DND-41 (cell line): ENCODE results near the gene ERCC6L2.

Experiments
- ATAC-seq: fragments of 200-7000 bp; cut with Tn5 transposase; 3 replicates; pipeline ENCODE4 v1.9.1; 2021; ENCODE audit warnings: low read depth; ENCODE audit not compliant: insufficient read depth
- DNase-seq: peaks from one replicate; pipeline ENCODE4 v3.0.0-alpha.2; 2020
- H2AFZ ChIP-seq: 2 replicates; pipeline ENCODE4 v1.6.0; 2012; ENCODE audit warnings: low read depth, low read length
- H3K27ac ChIP-seq: 2 replicates; pipeline ENCODE4 v1.5.1; 2012; ENCODE audit warnings: low read length, inconsistent platforms
- H3K27me3 ChIP-seq: fragments of 200-600 bp; sonication (generic); 2 replicates; pipeline ENCODE4 v1.6.0; 2012; ENCODE audit warnings: low read length, mild to moderate bottlenecking, inconsistent platforms; ENCODE audit not compliant: insufficient read depth, poor library complexity
- H3K36me3 ChIP-seq: 2 replicates; pipeline ENCODE4 v1.5.1; 2012; ENCODE audit warnings: low read length, inconsistent platforms; ENCODE audit not compliant: insufficient read depth
- H3K4me1 ChIP-seq: 2 replicates; pipeline ENCODE4 v1.5.1; 2012; ENCODE audit warnings: mild to moderate bottlenecking, low read length; ENCODE audit not compliant: insufficient read depth
- H3K4me2 ChIP-seq: 2 replicates; pipeline ENCODE4 v1.6.0; 2012; ENCODE audit warnings: mild to moderate bottlenecking, moderate library complexity, low read length, inconsistent platforms; ENCODE audit not compliant: insufficient read depth
- H3K4me3 ChIP-seq, 2 experiments: fragments of 200-600 bp in 1 of 2; shearing (Covaris generic) in 1 of 2; 2 replicates each; pipeline ENCODE4 v1.5.1; 2012 to 2016; ENCODE audit warnings: inconsistent platforms in 2 of 2, low read length in 2 of 2, mild to moderate bottlenecking in 2 of 2, low read depth in 1 of 2, moderate library complexity in 1 of 2
- H3K79me2 ChIP-seq: 2 replicates; pipeline ENCODE4 v1.6.0; 2012; ENCODE audit warnings: low read length, inconsistent platforms; ENCODE audit not compliant: insufficient read depth
- H3K9ac ChIP-seq: 2 replicates; pipeline ENCODE4 v1.6.0; 2012; ENCODE audit warnings: low read depth, mild to moderate bottlenecking, inconsistent platforms, low read length, moderate library complexity
- H3K9me3 ChIP-seq: 2 replicates; pipeline ENCODE4 v1.5.1; 2012; ENCODE audit warnings: low read length, moderate library complexity, mild to moderate bottlenecking, inconsistent platforms; ENCODE audit not compliant: insufficient read depth, severe bottlenecking
- H4K20me1 ChIP-seq: 2 replicates; pipeline ENCODE4 v1.6.0; 2012; ENCODE audit warnings: low read length; ENCODE audit not compliant: insufficient read depth
- CTCF ChIP-seq: IDR thresholded peaks from 2 replicates; pipeline ENCODE4 v1.5.1; 2012; ENCODE audit warnings: borderline replicate concordance, low read length, moderate library complexity, mild to moderate bottlenecking; ENCODE audit not compliant: poor library complexity, severe bottlenecking; ENCODE audit errors: extremely low read depth
- EZH2 ChIP-seq: IDR thresholded peaks from 3 replicates; pipeline ENCODE4 v1.6.1; 2012; ENCODE audit warnings: borderline replicate concordance, low read depth, mild to moderate bottlenecking, moderate library complexity, low read length, inconsistent platforms; ENCODE audit not compliant: severe bottlenecking

Gene ERCC6L2

GRCh38 chr9:95891067-95891671 lies 15.7 kb downstream of the ERCC6L2 start:
- DNase-seq, result no peak
- H3K4me1 ChIP-seq, result peaks cover 23% of the 10 kb centered on the region
- peaks cover 8% of the 10 kb centered on the region for H3K9me3 ChIP-seq
- H3K9ac ChIP-seq, result no peak overlapping the region
- H3K4me2 ChIP-seq, result no peak overlapping the region
- no peak overlapping the region for H3K27ac ChIP-seq
- H3K36me3 ChIP-seq, result peaks cover 23% of the 10 kb centered on the region
- H3K4me3 ChIP-seq, result no peak overlapping the region
- no peak overlapping the region for H2AFZ ChIP-seq
- peaks cover 86% of the 10 kb centered on the region for H3K79me2 ChIP-seq
- no peak for ATAC-seq
- TF ChIP-seq EZH2 (no peak), CTCF (no peak)
- peaks cover 3% of the 10 kb centered on the region; the same call in 1 of the 2 replicates for H4K20me1 ChIP-seq
- no peaks in the 10 kb centered on the region for H3K27me3 ChIP-seq

GRCh38 chr9:95892690-95893089 lies 17.2 kb downstream of the ERCC6L2 start:
- Histone ChIP-seq H2AFZ (no peak overlapping the region), H3K79me2 (peaks cover 89% of the 10 kb centered on the region), H3K9me3 (peaks cover 8% of the 10 kb centered on the region), H3K4me1 (peaks cover 14% of the 10 kb centered on the region), H3K4me3 (no peak overlapping the region), H3K27me3 (no peaks in the 10 kb centered on the region), H3K36me3 (peaks cover 23% of the 10 kb centered on the region), H3K9ac (no peak overlapping the region), H4K20me1 (peaks cover 6% of the 10 kb centered on the region; the same call in 1 of the 2 replicates), H3K4me2 (no peak overlapping the region), H3K27ac (no peak overlapping the region)
- DNase-seq (no peak), ATAC-seq (no peak)
- TF ChIP-seq EZH2, result no peak
- no peak for TF ChIP-seq CTCF

GRCh38 chr9:95896580-95896979 lies 21.1 kb downstream of the ERCC6L2 start:
- H3K79me2 ChIP-seq, result peaks cover 62% of the 10 kb centered on the region
- no peaks in the 10 kb centered on the region for H3K27me3 ChIP-seq
- peaks cover 22% of the 10 kb centered on the region for H3K36me3 ChIP-seq

More at GRCh38 chr9:95896580-95896979, 21.1 kb downstream of the ERCC6L2 start:
- Histone ChIP-seq H3K4me1 (peaks cover 4% of the 10 kb centered on the region; the same call in 1 of the 2 replicates), H2AFZ (no peak overlapping the region), H3K4me2 (no peak overlapping the region), H4K20me1 (peaks cover 3% of the 10 kb centered on the region; the same call in 1 of the 2 replicates), H3K9ac (no peak overlapping the region), H3K9me3 (peaks cover 7% of the 10 kb centered on the region), H3K27ac (no peak overlapping the region), H3K4me3 (no peak overlapping the region)
- no peak for DNase-seq
- no peak for ATAC-seq
- no peak for TF ChIP-seq CTCF
- TF ChIP-seq EZH2, result no peak
